NCI-H748 (cell line): Measurements from ENCODE around the gene INCENP.

Source experiments
- DNase-seq: peaks from one replicate; lab custom pipeline; 2025; ENCODE audit not compliant: unreplicated experiment; lab: John Stamatoyannopoulos, UW

Gene INCENP

GRCh38 chr11:62124186-62125113 lies 639 bp downstream of the INCENP start:
- DNase-seq, result peak; percentile 46

GRCh38 chr11:62125316-62125715 lies 1.5 kb downstream of the INCENP start:
- peak; percentile 12 for DNase-seq

GRCh38 chr11:62125881-62126280 lies 2.1 kb downstream of the INCENP start:
- peak; percentile 8 for DNase-seq

- DNase-seq, result no peak
Observed at GRCh38 chr11:62127426-62127825, 3.6 kb downstream of the INCENP start.

- no peak for DNase-seq
Observed at GRCh38 chr11:62127941-62128770, 4.3 kb downstream of the INCENP start.

GRCh38 chr11:62128835-62129234 lies 5.0 kb downstream of the INCENP start:
- DNase-seq, result no peak

- DNase-seq, result no peak
Observed at GRCh38 chr11:62129590-62130282, 5.9 kb downstream of the INCENP start.

- no peak for DNase-seq
Observed at GRCh38 chr11:62130283-62131169, 6.7 kb downstream of the INCENP start.

- no peak for DNase-seq
Observed at GRCh38 chr11:62131170-62131464, 7.3 kb downstream of the INCENP start.

GRCh38 chr11:62132191-62132590 lies 8.4 kb downstream of the INCENP start:
- DNase-seq, result no peak

- no peak for DNase-seq
Observed at GRCh38 chr11:62132689-62133293, 9.0 kb downstream of the INCENP start.

- no peak for DNase-seq
Observed at GRCh38 chr11:62133328-62134065, 9.7 kb downstream of the INCENP start.

- DNase-seq, result no peak
Observed at GRCh38 chr11:62137276-62137861, 13.6 kb downstream of the INCENP start.

- DNase-seq, result no peak
Observed at GRCh38 chr11:62137881-62138629, 14.2 kb downstream of the INCENP start.

GRCh38 chr11:62138630-62139425 lies 15.0 kb downstream of the INCENP start:
- no peak for DNase-seq

GRCh38 chr11:62139526-62140303 lies 15.9 kb downstream of the INCENP start:
- no peak for DNase-seq
